GM23338 (cell line): ENCODE measurements around the gene LOXL4. TPM values are rescaled to one million over a fixed set of nuclear protein-coding genes. Genes with fewer than 3 reads are reported as not detected.

Source experiments
- ATAC-seq: fragments of 200-7000 bp; cut with Tn5 transposase; 3 replicates; pipeline ENCODE4 v1.9.1; 2020
- DNase-seq: peaks from one replicate; pipeline ENCODE4 v3.0.0-alpha.2; 2015; ENCODE audit warnings: low spot score
- H2AFZ ChIP-seq: fragments of 200-600 bp; sonication (generic); 2 replicates; pipeline ENCODE4 v1.8.0; 2016; ENCODE audit warnings: antibody characterized with exemption, mild to moderate bottlenecking, moderate library complexity
- H3F3A ChIP-seq: fragments of 200-600 bp; sonication (generic); replicated peaks from 2 replicates; pipeline ENCODE4 v1.8.0; 2017; ENCODE audit warnings: antibody characterized with exemption, mixed run types, low read depth
- H3K27ac ChIP-seq: fragments of 200-600 bp; sonication (generic); 2 replicates; pipeline ENCODE4 v1.6.1; 2016; ENCODE audit warnings: low read depth
- H3K27me3 ChIP-seq: fragments of 200-600 bp; sonication (generic); 2 replicates; pipeline ENCODE4 v1.8.0; 2016; ENCODE audit warnings: mild to moderate bottlenecking, mixed run types, moderate library complexity; ENCODE audit not compliant: insufficient read depth
- H3K36me3 ChIP-seq: fragments of 200-600 bp; sonication (generic); 2 replicates; pipeline ENCODE4 v1.8.0; 2016; ENCODE audit warnings: mild to moderate bottlenecking; ENCODE audit not compliant: insufficient read depth
- H3K4me1 ChIP-seq: fragments of 200-600 bp; sonication (generic); 2 replicates; pipeline ENCODE4 v1.8.0; 2016; ENCODE audit warnings: mild to moderate bottlenecking, moderate library complexity; ENCODE audit not compliant: insufficient read depth
- H3K4me2 ChIP-seq: fragments of 200-600 bp; sonication (generic); 2 replicates; pipeline ENCODE4 v1.7.1; 2017; ENCODE audit warnings: mixed run types
- H3K4me3 ChIP-seq: fragments of 200-600 bp; sonication (generic); 2 replicates; pipeline ENCODE4 v1.6.1; 2016; ENCODE audit warnings: mixed run types
- H3K79me2 ChIP-seq: fragments of 200-600 bp; sonication (generic); replicated peaks from 2 replicates; pipeline ENCODE4 v1.8.0; 2017; ENCODE audit warnings: mild to moderate bottlenecking; ENCODE audit not compliant: insufficient read depth
- H3K9me2 ChIP-seq: fragments of 200-600 bp; sonication (generic); 2 replicates; pipeline ENCODE4 v1.8.0; 2017; ENCODE audit not compliant: insufficient read depth
- H4K20me1 ChIP-seq: fragments of 200-600 bp; sonication (generic); replicated peaks from 2 replicates; pipeline ENCODE4 v1.8.0; 2017; ENCODE audit warnings: mild to moderate bottlenecking; ENCODE audit not compliant: insufficient read depth
- H3K27ac Mint-ChIP-seq: 2 replicates; pipeline ENCODE4 v1.8.0; 2020; ENCODE audit warnings: inconsistent platforms, mild to moderate bottlenecking, moderate library complexity, mixed read lengths
- H3K27me3 Mint-ChIP-seq: 3 replicates; pipeline ENCODE4 v1.8.0; 2022; ENCODE audit warnings: low read depth, mild to moderate bottlenecking, moderate library complexity, mixed read lengths, inconsistent platforms; ENCODE audit not compliant: insufficient read depth, poor library complexity
- H3K36me3 Mint-ChIP-seq: 3 replicates; pipeline ENCODE4 v1.8.0; 2021; ENCODE audit warnings: low read depth, mild to moderate bottlenecking, inconsistent platforms, moderate library complexity, mixed read lengths
- H3K4me1 Mint-ChIP-seq: 3 replicates; pipeline ENCODE4 v1.8.0; 2020; ENCODE audit warnings: mild to moderate bottlenecking, inconsistent platforms, mixed read lengths
- H3K4me3 Mint-ChIP-seq: 3 replicates; pipeline ENCODE4 v1.8.0; 2021; ENCODE audit warnings: moderate library complexity, mild to moderate bottlenecking, inconsistent platforms, mixed read lengths
- H3K9me3 Mint-ChIP-seq: 3 replicates; pipeline ENCODE4 v1.8.0; 2020; ENCODE audit warnings: moderate library complexity, mild to moderate bottlenecking, inconsistent platforms, mixed read lengths
- CREB1 ChIP-seq: fragments of 250-450 bp; sonication (Bioruptor Pico); IDR thresholded peaks from 2 replicates; pipeline ENCODE4 v1.5.0; 2020; ENCODE audit warnings: low read depth, mild to moderate bottlenecking, moderate library complexity
- EZH2 ChIP-seq: fragments of 200-600 bp; sonication (generic); IDR thresholded peaks from one replicate; pipeline ENCODE4 v1.8.0; 2017; ENCODE audit warnings: antibody characterized with exemption, mild to moderate bottlenecking, low read depth; ENCODE audit not compliant: unreplicated experiment
- EZH2phosphoT487 ChIP-seq: fragments of 200-600 bp; sonication (generic); IDR thresholded peaks from one replicate; pipeline ENCODE4 v1.8.1; 2018; ENCODE audit warnings: antibody characterized with exemption; ENCODE audit not compliant: unreplicated experiment
- JUNB ChIP-seq: IDR thresholded peaks from one replicate; pipeline ENCODE4 v1.6.1; 2016; ENCODE audit warnings: antibody characterized with exemption; ENCODE audit not compliant: unreplicated experiment
- NANOG ChIP-seq: IDR thresholded peaks from 2 replicates; pipeline ENCODE4 v1.6.1; 2016; ENCODE audit warnings: antibody characterized with exemption, borderline replicate concordance
- POLR2AphosphoS5 ChIP-seq: IDR thresholded peaks from 2 replicates; pipeline ENCODE4 v1.6.1; 2016; ENCODE audit warnings: antibody characterized with exemption, low read depth
- STAT1 ChIP-seq: IDR thresholded peaks from one replicate; pipeline ENCODE4 v1.6.1; 2016; ENCODE audit warnings: antibody characterized with exemption; ENCODE audit not compliant: unreplicated experiment
- ZNF114 ChIP-seq: fragments of 250-450 bp; sonication (Bioruptor Pico); IDR thresholded peaks from 2 replicates; pipeline ENCODE4 v1.5.0; 2020; ENCODE audit warnings: mild to moderate bottlenecking, moderate library complexity
- ZNF331 ChIP-seq: fragments of 250-450 bp; sonication (Bioruptor Pico); IDR thresholded peaks from 2 replicates; pipeline ENCODE4 v1.5.0; 2020; ENCODE audit warnings: low read depth, mild to moderate bottlenecking, moderate library complexity
- polyA plus RNA-seq: library from polyadenylated mRNA; unstranded; fragments of >200 nt; fragmentation: Nextera tagmentation; extraction: Ambion mirVana; gene quantifications from 2 replicates; pipeline ENCODE4 v1.2.1, GENCODE V29; 2016
- total RNA-seq: library from RNA; depleted of rRNA; stranded (reverse); fragments of >200 nt; shearing (Covaris generic); gene quantifications from 2 replicates; pipeline ENCODE4 v1.2.3, GENCODE V29; 2014
- TF ChIP-seq, protein P1 (sequence below): IDR thresholded peaks from 2 replicates; pipeline ENCODE4 v1.6.1; 2016; ENCODE audit warnings: antibody characterized with exemption
- TF ChIP-seq, protein P2 (sequence below): IDR thresholded peaks from one replicate; pipeline ENCODE4 v1.6.1; 2018; ENCODE audit warnings: antibody characterized with exemption; ENCODE audit not compliant: unreplicated experiment

Gene LOXL4
- total and polyA plus RNA-seq, 2 experiments from 2014 or later, result 0.21 to 0.38 TPM

DNA sequence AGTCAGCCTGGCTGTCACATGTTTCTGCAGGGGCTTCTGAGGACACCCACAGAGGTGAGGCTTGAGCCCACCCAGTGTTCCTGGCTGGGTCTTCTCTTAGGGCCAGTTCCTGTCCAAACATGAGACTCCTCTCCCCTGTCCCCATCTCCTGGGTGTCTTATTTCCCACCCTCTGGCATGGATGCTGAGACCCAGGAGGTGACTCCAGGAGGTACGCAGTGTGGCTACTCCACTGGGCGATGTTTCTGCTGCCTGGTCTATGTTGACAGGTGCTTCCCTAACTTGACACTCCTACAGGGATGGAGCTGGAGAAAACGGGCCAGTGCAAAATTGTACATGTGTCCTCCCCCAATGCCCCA is 26.3 kb upstream of the LOXL4 start:
- Mint-ChIP-seq H3K4me3 (no peak overlapping the region), H3K4me1 (peaks cover 19% of the 10 kb centered on the region), H3K27ac (no peak overlapping the region), H3K36me3 (no peaks in the 10 kb centered on the region), H3K27me3 (peaks cover under 1% of the 10 kb centered on the region), H3K9me3 (no peaks in the 10 kb centered on the region)
- no peak overlapping the region for H3K4me2 ChIP-seq
- no peak overlapping the region for H3K4me3 ChIP-seq
- no peak for TF ChIP-seq ZNF114 (CRISPR knock-in tag)
- TF ChIP-seq NANOG, result no peak
- no peak for TF ChIP-seq JUNB
- no peak for TF ChIP-seq CREB1 (CRISPR knock-in tag)
- TF ChIP-seq STAT1, result no peak
- H2AFZ ChIP-seq, result no peak overlapping the region
- H3F3A ChIP-seq, result no peaks in the 10 kb centered on the region
- ATAC-seq, result no peak
- DNase-seq, result no peak
- no peak overlapping the region for H3K27ac ChIP-seq
- no peaks in the 10 kb centered on the region for H3K79me2 ChIP-seq
- no peaks in the 10 kb centered on the region for H3K36me3 ChIP-seq
- H3K27me3 ChIP-seq, result no peaks in the 10 kb centered on the region
- H3K9me2 ChIP-seq, result no peaks in the 10 kb centered on the region
- no peaks in the 10 kb centered on the region for H4K20me1 ChIP-seq
- peaks cover 8% of the 10 kb centered on the region for H3K4me1 ChIP-seq

DNA sequence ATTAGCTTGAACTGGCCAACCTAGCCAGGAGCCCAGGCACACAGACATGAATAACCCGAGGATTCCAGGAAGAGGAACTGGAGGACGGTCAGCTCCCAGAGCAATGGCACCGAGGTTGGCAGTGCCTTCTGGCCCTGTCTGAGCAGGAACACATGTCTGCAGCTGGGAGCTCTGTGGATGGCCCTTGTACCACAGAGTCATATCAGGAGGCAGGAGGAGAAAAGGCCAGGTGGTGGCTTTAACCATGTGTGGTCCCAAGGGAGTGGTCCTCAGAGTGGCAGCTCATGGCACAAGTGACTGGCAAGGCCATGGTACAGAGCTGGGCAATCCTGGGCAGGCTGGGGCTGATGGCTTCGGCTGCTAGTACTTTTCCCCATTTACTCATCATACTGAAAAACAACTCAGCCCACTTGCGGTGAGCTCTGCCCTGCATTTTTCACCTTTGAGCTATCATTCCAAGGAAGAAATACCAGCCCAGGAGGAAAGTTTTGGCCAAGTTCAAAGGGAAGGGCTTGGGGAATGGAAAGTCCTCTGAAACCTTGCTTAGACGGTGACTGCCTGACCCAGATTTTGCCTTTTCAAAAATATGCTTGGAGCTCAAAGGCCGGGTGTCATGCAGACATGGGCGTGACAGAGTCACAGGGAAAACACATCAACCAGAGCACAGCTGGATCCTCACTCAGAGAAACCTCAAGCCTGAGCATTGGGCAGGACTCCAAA is 25.7 kb upstream of the LOXL4 start:
- H3K27me3 ChIP-seq, result no peaks in the 10 kb centered on the region
- H2AFZ ChIP-seq, result no peak overlapping the region
- Mint-ChIP-seq H3K9me3 (no peaks in the 10 kb centered on the region; the same call in 2 of the 3 replicates), H3K4me1 (peaks cover 19% of the 10 kb centered on the region), H3K4me3 (no peak overlapping the region), H3K27ac (no peak overlapping the region), H3K36me3 (no peaks in the 10 kb centered on the region), H3K27me3 (peaks cover 1% of the 10 kb centered on the region)
- no peaks in the 10 kb centered on the region for H3F3A ChIP-seq
- TF ChIP-seq JUNB (no peak), EZH2phosphoT487 (no peak), STAT1 (no peak), ZNF331 (CRISPR knock-in tag) (no peak), EZH2 (no peak), POLR2AphosphoS5 (no peak)
- TF ChIP-seq, protein P1, sequence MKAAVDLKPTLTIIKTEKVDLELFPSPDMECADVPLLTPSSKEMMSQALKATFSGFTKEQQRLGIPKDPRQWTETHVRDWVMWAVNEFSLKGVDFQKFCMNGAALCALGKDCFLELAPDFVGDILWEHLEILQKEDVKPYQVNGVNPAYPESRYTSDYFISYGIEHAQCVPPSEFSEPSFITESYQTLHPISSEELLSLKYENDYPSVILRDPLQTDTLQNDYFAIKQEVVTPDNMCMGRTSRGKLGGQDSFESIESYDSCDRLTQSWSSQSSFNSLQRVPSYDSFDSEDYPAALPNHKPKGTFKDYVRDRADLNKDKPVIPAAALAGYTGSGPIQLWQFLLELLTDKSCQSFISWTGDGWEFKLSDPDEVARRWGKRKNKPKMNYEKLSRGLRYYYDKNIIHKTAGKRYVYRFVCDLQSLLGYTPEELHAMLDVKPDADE, result no peak
- TF ChIP-seq, protein P2, sequence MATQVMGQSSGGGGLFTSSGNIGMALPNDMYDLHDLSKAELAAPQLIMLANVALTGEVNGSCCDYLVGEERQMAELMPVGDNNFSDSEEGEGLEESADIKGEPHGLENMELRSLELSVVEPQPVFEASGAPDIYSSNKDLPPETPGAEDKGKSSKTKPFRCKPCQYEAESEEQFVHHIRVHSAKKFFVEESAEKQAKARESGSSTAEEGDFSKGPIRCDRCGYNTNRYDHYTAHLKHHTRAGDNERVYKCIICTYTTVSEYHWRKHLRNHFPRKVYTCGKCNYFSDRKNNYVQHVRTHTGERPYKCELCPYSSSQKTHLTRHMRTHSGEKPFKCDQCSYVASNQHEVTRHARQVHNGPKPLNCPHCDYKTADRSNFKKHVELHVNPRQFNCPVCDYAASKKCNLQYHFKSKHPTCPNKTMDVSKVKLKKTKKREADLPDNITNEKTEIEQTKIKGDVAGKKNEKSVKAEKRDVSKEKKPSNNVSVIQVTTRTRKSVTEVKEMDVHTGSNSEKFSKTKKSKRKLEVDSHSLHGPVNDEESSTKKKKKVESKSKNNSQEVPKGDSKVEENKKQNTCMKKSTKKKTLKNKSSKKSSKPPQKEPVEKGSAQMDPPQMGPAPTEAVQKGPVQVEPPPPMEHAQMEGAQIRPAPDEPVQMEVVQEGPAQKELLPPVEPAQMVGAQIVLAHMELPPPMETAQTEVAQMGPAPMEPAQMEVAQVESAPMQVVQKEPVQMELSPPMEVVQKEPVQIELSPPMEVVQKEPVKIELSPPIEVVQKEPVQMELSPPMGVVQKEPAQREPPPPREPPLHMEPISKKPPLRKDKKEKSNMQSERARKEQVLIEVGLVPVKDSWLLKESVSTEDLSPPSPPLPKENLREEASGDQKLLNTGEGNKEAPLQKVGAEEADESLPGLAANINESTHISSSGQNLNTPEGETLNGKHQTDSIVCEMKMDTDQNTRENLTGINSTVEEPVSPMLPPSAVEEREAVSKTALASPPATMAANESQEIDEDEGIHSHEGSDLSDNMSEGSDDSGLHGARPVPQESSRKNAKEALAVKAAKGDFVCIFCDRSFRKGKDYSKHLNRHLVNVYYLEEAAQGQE, result no peak
- no peaks in the 10 kb centered on the region for H3K36me3 ChIP-seq
- H3K9me2 ChIP-seq, result no peaks in the 10 kb centered on the region
- no peak overlapping the region for H3K4me2 ChIP-seq
- H3K79me2 ChIP-seq, result no peaks in the 10 kb centered on the region
- peaks cover 8% of the 10 kb centered on the region for H3K4me1 ChIP-seq
- ATAC-seq (no peak), DNase-seq (no peak)
- H3K4me3 ChIP-seq, result no peak overlapping the region
- H4K20me1 ChIP-seq, result no peaks in the 10 kb centered on the region
- H3K27ac ChIP-seq, result no peak overlapping the region
